GM23338 (cell line): ENCODE data around the gene SIL1. TPM values are rescaled to one million over a fixed set of nuclear protein-coding genes. Genes with fewer than 3 reads are reported as not detected.

ENCODE experiments used
- ATAC-seq: fragments of 200-7000 bp; cut with Tn5 transposase; 3 replicates; pipeline ENCODE4 v1.9.1; 2020
- DNase-seq: peaks from one replicate; pipeline ENCODE4 v3.0.0-alpha.2; 2015; ENCODE audit warnings: low spot score
- H2AFZ ChIP-seq: fragments of 200-600 bp; sonication (generic); 2 replicates; pipeline ENCODE4 v1.8.0; 2016; ENCODE audit warnings: antibody characterized with exemption, mild to moderate bottlenecking, moderate library complexity
- H3F3A ChIP-seq: fragments of 200-600 bp; sonication (generic); replicated peaks from 2 replicates; pipeline ENCODE4 v1.8.0; 2017; ENCODE audit warnings: antibody characterized with exemption, mixed run types, low read depth
- H3K27ac ChIP-seq: fragments of 200-600 bp; sonication (generic); 2 replicates; pipeline ENCODE4 v1.6.1; 2016; ENCODE audit warnings: low read depth
- H3K27me3 ChIP-seq: fragments of 200-600 bp; sonication (generic); 2 replicates; pipeline ENCODE4 v1.8.0; 2016; ENCODE audit warnings: mild to moderate bottlenecking, mixed run types, moderate library complexity; ENCODE audit not compliant: insufficient read depth
- H3K36me3 ChIP-seq: fragments of 200-600 bp; sonication (generic); 2 replicates; pipeline ENCODE4 v1.8.0; 2016; ENCODE audit warnings: mild to moderate bottlenecking; ENCODE audit not compliant: insufficient read depth
- H3K4me1 ChIP-seq: fragments of 200-600 bp; sonication (generic); 2 replicates; pipeline ENCODE4 v1.8.0; 2016; ENCODE audit warnings: mild to moderate bottlenecking, moderate library complexity; ENCODE audit not compliant: insufficient read depth
- H3K4me2 ChIP-seq: fragments of 200-600 bp; sonication (generic); 2 replicates; pipeline ENCODE4 v1.7.1; 2017; ENCODE audit warnings: mixed run types
- H3K4me3 ChIP-seq: fragments of 200-600 bp; sonication (generic); 2 replicates; pipeline ENCODE4 v1.6.1; 2016; ENCODE audit warnings: mixed run types
- H3K79me2 ChIP-seq: fragments of 200-600 bp; sonication (generic); replicated peaks from 2 replicates; pipeline ENCODE4 v1.8.0; 2017; ENCODE audit warnings: mild to moderate bottlenecking; ENCODE audit not compliant: insufficient read depth
- H3K9me2 ChIP-seq: fragments of 200-600 bp; sonication (generic); 2 replicates; pipeline ENCODE4 v1.8.0; 2017; ENCODE audit not compliant: insufficient read depth
- H4K20me1 ChIP-seq: fragments of 200-600 bp; sonication (generic); replicated peaks from 2 replicates; pipeline ENCODE4 v1.8.0; 2017; ENCODE audit warnings: mild to moderate bottlenecking; ENCODE audit not compliant: insufficient read depth
- H3K27ac Mint-ChIP-seq: 2 replicates; pipeline ENCODE4 v1.8.0; 2020; ENCODE audit warnings: inconsistent platforms, mild to moderate bottlenecking, moderate library complexity, mixed read lengths
- H3K27me3 Mint-ChIP-seq: 3 replicates; pipeline ENCODE4 v1.8.0; 2022; ENCODE audit warnings: low read depth, mild to moderate bottlenecking, moderate library complexity, mixed read lengths, inconsistent platforms; ENCODE audit not compliant: insufficient read depth, poor library complexity
- H3K36me3 Mint-ChIP-seq: 3 replicates; pipeline ENCODE4 v1.8.0; 2021; ENCODE audit warnings: low read depth, mild to moderate bottlenecking, inconsistent platforms, moderate library complexity, mixed read lengths
- H3K4me1 Mint-ChIP-seq: 3 replicates; pipeline ENCODE4 v1.8.0; 2020; ENCODE audit warnings: mild to moderate bottlenecking, inconsistent platforms, mixed read lengths
- H3K4me3 Mint-ChIP-seq: 3 replicates; pipeline ENCODE4 v1.8.0; 2021; ENCODE audit warnings: moderate library complexity, mild to moderate bottlenecking, inconsistent platforms, mixed read lengths
- H3K9me3 Mint-ChIP-seq: 3 replicates; pipeline ENCODE4 v1.8.0; 2020; ENCODE audit warnings: moderate library complexity, mild to moderate bottlenecking, inconsistent platforms, mixed read lengths
- CREB1 ChIP-seq: fragments of 250-450 bp; sonication (Bioruptor Pico); IDR thresholded peaks from 2 replicates; pipeline ENCODE4 v1.5.0; 2020; ENCODE audit warnings: low read depth, mild to moderate bottlenecking, moderate library complexity
- EZH2 ChIP-seq: fragments of 200-600 bp; sonication (generic); IDR thresholded peaks from one replicate; pipeline ENCODE4 v1.8.0; 2017; ENCODE audit warnings: antibody characterized with exemption, mild to moderate bottlenecking, low read depth; ENCODE audit not compliant: unreplicated experiment
- EZH2phosphoT487 ChIP-seq: fragments of 200-600 bp; sonication (generic); IDR thresholded peaks from one replicate; pipeline ENCODE4 v1.8.1; 2018; ENCODE audit warnings: antibody characterized with exemption; ENCODE audit not compliant: unreplicated experiment
- JUNB ChIP-seq: IDR thresholded peaks from one replicate; pipeline ENCODE4 v1.6.1; 2016; ENCODE audit warnings: antibody characterized with exemption; ENCODE audit not compliant: unreplicated experiment
- NANOG ChIP-seq: IDR thresholded peaks from 2 replicates; pipeline ENCODE4 v1.6.1; 2016; ENCODE audit warnings: antibody characterized with exemption, borderline replicate concordance
- POLR2AphosphoS5 ChIP-seq: IDR thresholded peaks from 2 replicates; pipeline ENCODE4 v1.6.1; 2016; ENCODE audit warnings: antibody characterized with exemption, low read depth
- STAT1 ChIP-seq: IDR thresholded peaks from one replicate; pipeline ENCODE4 v1.6.1; 2016; ENCODE audit warnings: antibody characterized with exemption; ENCODE audit not compliant: unreplicated experiment
- ZNF114 ChIP-seq: fragments of 250-450 bp; sonication (Bioruptor Pico); IDR thresholded peaks from 2 replicates; pipeline ENCODE4 v1.5.0; 2020; ENCODE audit warnings: mild to moderate bottlenecking, moderate library complexity
- ZNF331 ChIP-seq: fragments of 250-450 bp; sonication (Bioruptor Pico); IDR thresholded peaks from 2 replicates; pipeline ENCODE4 v1.5.0; 2020; ENCODE audit warnings: low read depth, mild to moderate bottlenecking, moderate library complexity
- polyA plus RNA-seq: library from polyadenylated mRNA; unstranded; fragments of >200 nt; fragmentation: Nextera tagmentation; extraction: Ambion mirVana; gene quantifications from 2 replicates; pipeline ENCODE4 v1.2.1, GENCODE V29; 2016
- total RNA-seq: library from RNA; depleted of rRNA; stranded (reverse); fragments of >200 nt; shearing (Covaris generic); gene quantifications from 2 replicates; pipeline ENCODE4 v1.2.3, GENCODE V29; 2014
- TF ChIP-seq, protein P1 (sequence below): IDR thresholded peaks from 2 replicates; pipeline ENCODE4 v1.6.1; 2016; ENCODE audit warnings: antibody characterized with exemption
- TF ChIP-seq, protein P2 (sequence below), 2 experiments: fragments of 200-600 bp in 1 of 2; sonication (generic) in 1 of 2; conservative IDR thresholded peaks; 2 replicates each; pipeline versions ENCODE4 v1.5.1 to v1.6.1; 2016 to 2017; ENCODE audit warnings: antibody characterized with exemption in 2 of 2, low read depth in 2 of 2, mild to moderate bottlenecking in 2 of 2, moderate library complexity in 1 of 2
- TF ChIP-seq, protein P3 (sequence below): fragments of 250-450 bp; sonication (Bioruptor Pico); IDR thresholded peaks from 2 replicates; pipeline ENCODE4 v1.5.0; 2020; ENCODE audit warnings: mild to moderate bottlenecking, moderate library complexity
- TF ChIP-seq, protein P4 (sequence below): IDR thresholded peaks from one replicate; pipeline ENCODE4 v1.6.1; 2018; ENCODE audit warnings: antibody characterized with exemption; ENCODE audit not compliant: unreplicated experiment

SIL1 gene
- total and polyA plus RNA-seq, 2 experiments from 2014 or later: 5.5 to 5.9 TPM

DNA sequence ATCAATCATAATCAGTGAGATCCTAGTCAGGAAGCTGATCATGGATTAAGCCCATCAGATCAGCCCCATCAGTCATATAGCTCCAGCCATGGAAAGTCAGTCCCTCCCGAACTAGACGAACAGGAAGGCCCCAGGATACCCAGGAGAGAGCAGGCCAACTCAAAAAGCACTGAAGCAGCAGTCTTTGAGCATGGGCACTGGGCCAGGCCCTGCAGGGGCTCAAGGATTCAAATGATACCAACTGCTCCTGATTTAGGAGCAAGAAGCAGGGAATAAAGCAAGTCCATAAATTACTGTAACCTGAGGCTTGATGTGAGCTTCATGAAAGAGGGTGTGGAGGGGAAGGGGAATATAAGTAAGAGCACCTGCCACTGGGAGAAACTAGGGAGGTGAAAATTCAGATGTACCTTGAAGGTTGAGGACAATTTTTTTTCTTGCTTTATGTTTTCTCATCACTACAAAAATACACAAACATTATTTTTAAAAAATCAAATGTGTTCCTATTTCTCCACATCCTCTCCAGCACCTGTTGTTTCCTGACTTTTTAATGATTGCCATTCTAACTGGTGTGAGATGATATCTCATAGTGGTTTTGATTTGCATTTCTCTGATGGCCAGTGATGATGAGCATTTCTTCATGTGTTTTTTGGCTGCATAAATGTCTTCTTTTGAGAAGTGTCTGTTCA, 115.2 kb downstream of the SIL1 start:
- Histone ChIP-seq H3K4me1 (no peaks in the 10 kb centered on the region), H3K9me2 (no peaks in the 10 kb centered on the region), H3K79me2 (no peaks in the 10 kb centered on the region), H2AFZ (no peak overlapping the region), H3K36me3 (no peaks in the 10 kb centered on the region), H3F3A (no peaks in the 10 kb centered on the region), H3K4me2 (no peak overlapping the region), H4K20me1 (no peaks in the 10 kb centered on the region), H3K27ac (no peak overlapping the region), H3K4me3 (no peak overlapping the region), H3K27me3 (no peaks in the 10 kb centered on the region)
- TF ChIP-seq POLR2AphosphoS5: no peak
- TF ChIP-seq STAT1: no peak
- TF ChIP-seq, protein P1, sequence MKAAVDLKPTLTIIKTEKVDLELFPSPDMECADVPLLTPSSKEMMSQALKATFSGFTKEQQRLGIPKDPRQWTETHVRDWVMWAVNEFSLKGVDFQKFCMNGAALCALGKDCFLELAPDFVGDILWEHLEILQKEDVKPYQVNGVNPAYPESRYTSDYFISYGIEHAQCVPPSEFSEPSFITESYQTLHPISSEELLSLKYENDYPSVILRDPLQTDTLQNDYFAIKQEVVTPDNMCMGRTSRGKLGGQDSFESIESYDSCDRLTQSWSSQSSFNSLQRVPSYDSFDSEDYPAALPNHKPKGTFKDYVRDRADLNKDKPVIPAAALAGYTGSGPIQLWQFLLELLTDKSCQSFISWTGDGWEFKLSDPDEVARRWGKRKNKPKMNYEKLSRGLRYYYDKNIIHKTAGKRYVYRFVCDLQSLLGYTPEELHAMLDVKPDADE: no peak
- TF ChIP-seq CREB1 (CRISPR knock-in tag): no peak
- TF ChIP-seq, protein P2, sequence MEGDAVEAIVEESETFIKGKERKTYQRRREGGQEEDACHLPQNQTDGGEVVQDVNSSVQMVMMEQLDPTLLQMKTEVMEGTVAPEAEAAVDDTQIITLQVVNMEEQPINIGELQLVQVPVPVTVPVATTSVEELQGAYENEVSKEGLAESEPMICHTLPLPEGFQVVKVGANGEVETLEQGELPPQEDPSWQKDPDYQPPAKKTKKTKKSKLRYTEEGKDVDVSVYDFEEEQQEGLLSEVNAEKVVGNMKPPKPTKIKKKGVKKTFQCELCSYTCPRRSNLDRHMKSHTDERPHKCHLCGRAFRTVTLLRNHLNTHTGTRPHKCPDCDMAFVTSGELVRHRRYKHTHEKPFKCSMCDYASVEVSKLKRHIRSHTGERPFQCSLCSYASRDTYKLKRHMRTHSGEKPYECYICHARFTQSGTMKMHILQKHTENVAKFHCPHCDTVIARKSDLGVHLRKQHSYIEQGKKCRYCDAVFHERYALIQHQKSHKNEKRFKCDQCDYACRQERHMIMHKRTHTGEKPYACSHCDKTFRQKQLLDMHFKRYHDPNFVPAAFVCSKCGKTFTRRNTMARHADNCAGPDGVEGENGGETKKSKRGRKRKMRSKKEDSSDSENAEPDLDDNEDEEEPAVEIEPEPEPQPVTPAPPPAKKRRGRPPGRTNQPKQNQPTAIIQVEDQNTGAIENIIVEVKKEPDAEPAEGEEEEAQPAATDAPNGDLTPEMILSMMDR (conservative IDR thresholded peaks at IDR 0.05; ENCODE audit: low read depth in 2 of 2): no peak
- no peak for TF ChIP-seq ZNF331 (CRISPR knock-in tag)
- TF ChIP-seq, protein P3, sequence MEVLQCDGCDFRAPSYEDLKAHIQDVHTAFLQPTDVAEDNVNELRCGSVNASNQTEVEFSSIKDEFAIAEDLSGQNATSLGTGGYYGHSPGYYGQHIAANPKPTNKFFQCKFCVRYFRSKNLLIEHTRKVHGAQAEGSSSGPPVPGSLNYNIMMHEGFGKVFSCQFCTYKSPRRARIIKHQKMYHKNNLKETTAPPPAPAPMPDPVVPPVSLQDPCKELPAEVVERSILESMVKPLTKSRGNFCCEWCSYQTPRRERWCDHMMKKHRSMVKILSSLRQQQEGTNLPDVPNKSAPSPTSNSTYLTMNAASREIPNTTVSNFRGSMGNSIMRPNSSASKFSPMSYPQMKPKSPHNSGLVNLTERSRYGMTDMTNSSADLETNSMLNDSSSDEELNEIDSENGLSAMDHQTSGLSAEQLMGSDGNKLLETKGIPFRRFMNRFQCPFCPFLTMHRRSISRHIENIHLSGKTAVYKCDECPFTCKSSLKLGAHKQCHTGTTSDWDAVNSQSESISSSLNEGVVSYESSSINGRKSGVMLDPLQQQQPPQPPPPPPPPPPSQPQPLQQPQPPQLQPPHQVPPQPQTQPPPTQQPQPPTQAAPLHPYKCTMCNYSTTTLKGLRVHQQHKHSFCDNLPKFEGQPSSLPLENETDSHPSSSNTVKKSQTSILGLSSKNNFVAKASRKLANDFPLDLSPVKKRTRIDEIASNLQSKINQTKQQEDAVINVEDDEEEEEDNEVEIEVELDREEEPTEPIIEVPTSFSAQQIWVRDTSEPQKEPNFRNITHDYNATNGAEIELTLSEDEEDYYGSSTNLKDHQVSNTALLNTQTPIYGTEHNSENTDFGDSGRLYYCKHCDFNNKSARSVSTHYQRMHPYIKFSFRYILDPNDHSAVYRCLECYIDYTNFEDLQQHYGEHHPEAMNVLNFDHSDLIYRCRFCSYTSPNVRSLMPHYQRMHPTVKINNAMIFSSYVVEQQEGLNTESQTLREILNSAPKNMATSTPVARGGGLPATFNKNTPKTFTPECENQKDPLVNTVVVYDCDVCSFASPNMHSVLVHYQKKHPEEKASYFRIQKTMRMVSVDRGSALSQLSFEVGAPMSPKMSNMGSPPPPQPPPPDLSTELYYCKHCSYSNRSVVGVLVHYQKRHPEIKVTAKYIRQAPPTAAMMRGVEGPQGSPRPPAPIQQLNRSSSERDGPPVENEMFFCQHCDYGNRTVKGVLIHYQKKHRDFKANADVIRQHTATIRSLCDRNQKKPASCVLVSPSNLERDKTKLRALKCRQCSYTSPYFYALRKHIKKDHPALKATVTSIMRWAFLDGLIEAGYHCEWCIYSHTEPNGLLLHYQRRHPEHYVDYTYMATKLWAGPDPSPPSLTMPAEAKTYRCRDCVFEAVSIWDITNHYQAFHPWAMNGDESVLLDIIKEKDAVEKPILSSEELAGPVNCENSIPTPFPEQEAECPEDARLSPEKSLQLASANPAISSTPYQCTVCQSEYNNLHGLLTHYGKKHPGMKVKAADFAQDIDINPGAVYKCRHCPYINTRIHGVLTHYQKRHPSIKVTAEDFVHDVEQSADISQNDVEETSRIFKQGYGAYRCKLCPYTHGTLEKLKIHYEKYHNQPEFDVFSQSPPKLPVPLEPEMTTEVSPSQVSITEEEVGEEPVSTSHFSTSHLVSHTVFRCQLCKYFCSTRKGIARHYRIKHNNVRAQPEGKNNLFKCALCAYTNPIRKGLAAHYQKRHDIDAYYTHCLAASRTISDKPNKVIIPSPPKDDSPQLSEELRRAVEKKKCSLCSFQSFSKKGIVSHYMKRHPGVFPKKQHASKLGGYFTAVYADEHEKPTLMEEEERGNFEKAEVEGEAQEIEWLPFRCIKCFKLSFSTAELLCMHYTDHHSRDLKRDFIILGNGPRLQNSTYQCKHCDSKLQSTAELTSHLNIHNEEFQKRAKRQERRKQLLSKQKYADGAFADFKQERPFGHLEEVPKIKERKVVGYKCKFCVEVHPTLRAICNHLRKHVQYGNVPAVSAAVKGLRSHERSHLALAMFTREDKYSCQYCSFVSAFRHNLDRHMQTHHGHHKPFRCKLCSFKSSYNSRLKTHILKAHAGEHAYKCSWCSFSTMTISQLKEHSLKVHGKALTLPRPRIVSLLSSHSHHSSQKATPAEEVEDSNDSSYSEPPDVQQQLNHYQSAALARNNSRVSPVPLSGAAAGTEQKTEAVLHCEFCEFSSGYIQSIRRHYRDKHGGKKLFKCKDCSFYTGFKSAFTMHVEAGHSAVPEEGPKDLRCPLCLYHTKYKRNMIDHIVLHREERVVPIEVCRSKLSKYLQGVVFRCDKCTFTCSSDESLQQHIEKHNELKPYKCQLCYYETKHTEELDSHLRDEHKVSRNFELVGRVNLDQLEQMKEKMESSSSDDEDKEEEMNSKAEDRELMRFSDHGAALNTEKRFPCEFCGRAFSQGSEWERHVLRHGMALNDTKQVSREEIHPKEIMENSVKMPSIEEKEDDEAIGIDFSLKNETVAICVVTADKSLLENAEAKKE: no peak
- TF ChIP-seq EZH2: no peak
- TF ChIP-seq EZH2phosphoT487: no peak
- TF ChIP-seq JUNB: no peak
- TF ChIP-seq, protein P4, sequence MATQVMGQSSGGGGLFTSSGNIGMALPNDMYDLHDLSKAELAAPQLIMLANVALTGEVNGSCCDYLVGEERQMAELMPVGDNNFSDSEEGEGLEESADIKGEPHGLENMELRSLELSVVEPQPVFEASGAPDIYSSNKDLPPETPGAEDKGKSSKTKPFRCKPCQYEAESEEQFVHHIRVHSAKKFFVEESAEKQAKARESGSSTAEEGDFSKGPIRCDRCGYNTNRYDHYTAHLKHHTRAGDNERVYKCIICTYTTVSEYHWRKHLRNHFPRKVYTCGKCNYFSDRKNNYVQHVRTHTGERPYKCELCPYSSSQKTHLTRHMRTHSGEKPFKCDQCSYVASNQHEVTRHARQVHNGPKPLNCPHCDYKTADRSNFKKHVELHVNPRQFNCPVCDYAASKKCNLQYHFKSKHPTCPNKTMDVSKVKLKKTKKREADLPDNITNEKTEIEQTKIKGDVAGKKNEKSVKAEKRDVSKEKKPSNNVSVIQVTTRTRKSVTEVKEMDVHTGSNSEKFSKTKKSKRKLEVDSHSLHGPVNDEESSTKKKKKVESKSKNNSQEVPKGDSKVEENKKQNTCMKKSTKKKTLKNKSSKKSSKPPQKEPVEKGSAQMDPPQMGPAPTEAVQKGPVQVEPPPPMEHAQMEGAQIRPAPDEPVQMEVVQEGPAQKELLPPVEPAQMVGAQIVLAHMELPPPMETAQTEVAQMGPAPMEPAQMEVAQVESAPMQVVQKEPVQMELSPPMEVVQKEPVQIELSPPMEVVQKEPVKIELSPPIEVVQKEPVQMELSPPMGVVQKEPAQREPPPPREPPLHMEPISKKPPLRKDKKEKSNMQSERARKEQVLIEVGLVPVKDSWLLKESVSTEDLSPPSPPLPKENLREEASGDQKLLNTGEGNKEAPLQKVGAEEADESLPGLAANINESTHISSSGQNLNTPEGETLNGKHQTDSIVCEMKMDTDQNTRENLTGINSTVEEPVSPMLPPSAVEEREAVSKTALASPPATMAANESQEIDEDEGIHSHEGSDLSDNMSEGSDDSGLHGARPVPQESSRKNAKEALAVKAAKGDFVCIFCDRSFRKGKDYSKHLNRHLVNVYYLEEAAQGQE: no peak
- TF ChIP-seq NANOG: no peak
- TF ChIP-seq ZNF114 (CRISPR knock-in tag): no peak
- H3K9me3 Mint-ChIP-seq: no peaks in the 10 kb centered on the region
- no peak for DNase-seq
- no peak overlapping the region for H3K4me3 Mint-ChIP-seq
- no peaks in the 10 kb centered on the region for H3K4me1 Mint-ChIP-seq
- ATAC-seq: no peak
- no peaks in the 10 kb centered on the region for H3K27me3 Mint-ChIP-seq
- H3K36me3 Mint-ChIP-seq: no peaks in the 10 kb centered on the region
- H3K27ac Mint-ChIP-seq: no peak overlapping the region
